Muscle of leg (tissue), 16 donors: ENCODE measurements around the gene HAAO. TPM values are rescaled to one million over a fixed set of nuclear protein-coding genes. Genes with fewer than 3 reads are reported as not detected.

Experiments used
- DNase-seq: peaks from one replicate; pipeline ENCODE4 v3.0.0; 2013
- H3K27ac ChIP-seq: one replicate; pipeline ENCODE4 v1.5.1; 2013; ENCODE audit warnings: mild to moderate bottlenecking, low read length, control low read depth
- H3K27me3 ChIP-seq: one replicate; pipeline ENCODE4 v1.6.1; 2013; ENCODE audit warnings: low read length; ENCODE audit not compliant: control insufficient read depth, insufficient read depth
- H3K36me3 ChIP-seq: one replicate; pipeline ENCODE4 v1.6.1; 2013; ENCODE audit warnings: low read length; ENCODE audit not compliant: control insufficient read depth, insufficient read depth
- H3K4me1 ChIP-seq: one replicate; pipeline ENCODE4 v1.6.1; 2013; ENCODE audit warnings: low read length; ENCODE audit not compliant: control insufficient read depth, insufficient read depth
- H3K4me3 ChIP-seq: one replicate; pipeline ENCODE4 v1.5.1; 2013; ENCODE audit warnings: low read length, control low read depth
- H3K9me3 ChIP-seq: replicated peaks from 2 replicates; pipeline ENCODE4 v1.6.1; 2013; ENCODE audit warnings: low read depth, low read length; ENCODE audit not compliant: control insufficient read depth
- WGBS: methylation state at CpG from one replicate; pipeline ENCODE4 v1.1.5; 2013; ENCODE audit warnings: missing lambda C conversion rate; ENCODE audit not compliant: insufficient coverage; 5-methylcytosine and 5-hydroxymethylcytosine counted together
- long read RNA-seq, 11 donors: transcript quantifications; one replicate each; lab custom pipeline, GENCODE V29; 2026
- polyA plus RNA-seq, 8 donors: library from polyadenylated mRNA; unstranded; fragments of 120-200 nt; gene quantifications; one replicate each; pipeline versions ENCODE4 v1.2.1 to v1.2.3, GENCODE V29; 2013; ENCODE audit warnings: inconsistent platforms in 1 of 8, low replicate concordance in 1 of 8; ENCODE audit not compliant: insufficient read length in 8 of 8, insufficient read depth in 1 of 8
- total RNA-seq: library from RNA; stranded (reverse); fragments of 120-200 nt; gene quantifications from one replicate; pipeline ENCODE4 v1.2.4, GENCODE V29; 2013

Gene HAAO
- total RNA-seq: 14.8 TPM
- 10 to 100 TPM; 15.7 to 23.5 (median 18.7) TPM for polyA plus RNA-seq
- long read RNA-seq, donor 1, partial matches to known transcripts: 0 of 1 reads
- long read RNA-seq, donor 1, other reads (novel, unspliced or antisense): 0 of 1 reads
- long read RNA-seq, donor 2: 0 reads
- long read RNA-seq, donor 3, partial matches to known transcripts: 0 of 3 reads
- long read RNA-seq, donor 3, other reads (novel, unspliced or antisense): 0 of 3 reads
- long read RNA-seq, donor 4, partial matches to known transcripts: 0 of 1 reads
- long read RNA-seq, donor 4, other reads (novel, unspliced or antisense): 0 of 1 reads
- long read RNA-seq, donor 5, transcript HAAO-201 (10 exons, 1,265 nt): major isoform, 5 of 7 reads
- long read RNA-seq, donor 5, partial matches to known transcripts: 0 of 7 reads
- long read RNA-seq, donor 5, other reads (novel, unspliced or antisense): 0 of 7 reads
- long read RNA-seq, donor 6, partial matches to known transcripts: 0 of 7 reads
- long read RNA-seq, donor 6, other reads (novel, unspliced or antisense): 0 of 7 reads
- long read RNA-seq, donor 7, partial matches to known transcripts: 0 of 4 reads
- long read RNA-seq, donor 7, other reads (novel, unspliced or antisense): 0 of 4 reads
- long read RNA-seq, donor 8, partial matches to known transcripts: 0 of 2 reads
- long read RNA-seq, donor 8, other reads (novel, unspliced or antisense): 0 of 2 reads
- long read RNA-seq, donor 9: 0 reads
- long read RNA-seq, donor 10, partial matches to known transcripts: 0 of 5 reads
- long read RNA-seq, donor 10, other reads (novel, unspliced or antisense): 0 of 5 reads
- long read RNA-seq, donor 11, partial matches to known transcripts: 0 of 2 reads
- long read RNA-seq, donor 11, other reads (novel, unspliced or antisense): 0 of 2 reads

DNA sequence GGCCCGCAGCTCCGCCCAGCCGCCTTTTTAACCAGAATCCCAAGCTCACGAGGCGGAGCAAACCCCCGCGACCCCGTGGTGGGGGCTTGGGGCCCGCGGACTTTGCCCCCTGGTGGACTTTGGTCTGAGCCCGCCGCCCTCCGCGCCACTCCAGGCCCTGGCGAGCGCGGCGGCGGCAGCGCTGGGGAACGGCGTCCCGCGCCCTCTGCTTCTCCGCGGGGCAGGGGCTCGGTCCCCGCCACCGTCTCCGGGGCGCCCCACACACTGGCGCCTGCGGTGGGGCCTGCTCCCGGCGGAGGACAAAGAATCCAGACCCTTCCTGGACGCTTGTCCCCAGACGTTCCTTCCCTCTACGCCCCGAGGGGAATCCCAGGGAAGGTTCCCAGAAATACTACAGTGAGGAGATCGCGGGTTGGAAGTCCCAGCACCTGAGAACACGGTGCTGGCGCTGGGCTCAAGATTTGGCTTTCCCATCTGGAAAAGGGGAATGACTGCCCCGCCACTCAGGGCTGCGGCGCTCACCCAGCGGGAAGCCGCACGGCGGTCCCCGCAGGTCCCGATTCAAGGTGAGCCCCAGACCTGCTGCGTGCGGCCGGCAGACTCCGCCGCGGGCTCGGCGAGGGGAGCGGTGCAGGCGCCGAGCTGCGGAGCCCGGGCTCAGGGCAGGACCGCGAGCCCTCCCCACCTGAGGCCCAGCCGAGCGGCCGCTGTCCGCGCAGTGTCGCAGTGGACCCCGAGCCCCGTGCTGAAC, at the start of gene HAAO:
HAAO (minus strand) TSS at position 1 of the 751 bp plus-strand sequence. CDS start 47 bp downstream, outside the sequence.
- under 1% methylated on average over 60 of the region's 75 CpGs for WGBS
- H3K4me1 ChIP-seq: peaks cover 47% of the 10 kb centered on the region
- H3K27me3 ChIP-seq: no peaks in the 10 kb centered on the region
- no peaks in the 10 kb centered on the region for H3K9me3 ChIP-seq
- H3K36me3 ChIP-seq: peaks cover 5% of the 10 kb centered on the region
- DNase-seq: peak; percentile 87
- peak within 1 kb of the TSS; percentile 62 for H3K4me3 ChIP-seq
- H3K27ac ChIP-seq: peak within 1 kb of the TSS; percentile 95

DNA sequence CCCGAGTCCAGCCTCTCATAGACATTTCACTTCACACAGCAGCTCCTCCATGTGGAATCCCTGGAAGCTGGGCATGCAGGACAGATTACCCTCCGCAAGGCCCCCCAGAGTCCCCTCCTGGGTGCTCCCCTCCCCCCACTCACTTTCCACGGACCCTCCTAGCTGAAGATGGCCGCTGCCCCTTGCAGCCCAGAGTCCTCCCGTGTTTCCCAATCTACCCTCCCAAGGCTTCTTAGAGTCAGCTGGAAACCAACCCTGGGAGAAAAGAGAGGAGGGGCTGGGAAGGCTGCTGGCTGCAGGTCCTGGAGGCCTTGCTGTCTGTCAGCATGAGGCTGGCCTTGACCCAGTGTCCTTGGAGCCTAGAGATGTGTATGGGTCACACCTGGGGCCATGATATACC, 49.0 kb upstream of the HAAO start:
- H3K4me1 ChIP-seq: peaks cover 46% of the 10 kb centered on the region
- no peak for DNase-seq
- no peaks in the 10 kb centered on the region for H3K27me3 ChIP-seq
- WGBS: 83% methylated on average over 1 of the region's 5 CpGs
- H3K36me3 ChIP-seq: no peaks in the 10 kb centered on the region
- no peak overlapping the region for H3K27ac ChIP-seq
- H3K9me3 ChIP-seq: no peaks in the 10 kb centered on the region
- H3K4me3 ChIP-seq: no peak overlapping the region

DNA sequence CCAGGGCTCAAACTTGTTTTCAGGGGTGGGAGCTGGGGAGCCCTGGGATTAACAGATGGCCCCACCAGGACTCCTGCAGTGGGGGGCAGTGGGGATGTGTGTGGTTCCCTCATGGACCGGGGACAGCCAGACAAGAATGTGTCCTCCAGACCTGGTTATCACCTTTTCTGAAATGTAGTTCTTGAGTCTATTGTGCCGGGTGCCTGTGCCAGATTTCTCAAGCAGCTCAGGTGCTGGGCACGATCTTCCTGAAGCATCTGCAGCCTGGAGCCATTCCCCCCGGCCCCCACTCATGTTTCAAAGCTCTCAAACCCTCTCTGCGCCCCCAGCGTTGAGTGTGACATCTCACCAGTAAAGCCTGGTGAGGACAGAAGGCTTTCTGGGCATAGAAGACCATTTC, 48.4 kb upstream of the HAAO start:
- no peak overlapping the region for H3K27ac ChIP-seq
- 68% methylated on average over 6 of the region's 6 CpGs for WGBS
- no peak overlapping the region for H3K4me3 ChIP-seq
- no peak for DNase-seq
- H3K27me3 ChIP-seq: no peaks in the 10 kb centered on the region
- peaks cover 41% of the 10 kb centered on the region for H3K4me1 ChIP-seq
- H3K9me3 ChIP-seq: no peaks in the 10 kb centered on the region
- no peaks in the 10 kb centered on the region for H3K36me3 ChIP-seq

DNA sequence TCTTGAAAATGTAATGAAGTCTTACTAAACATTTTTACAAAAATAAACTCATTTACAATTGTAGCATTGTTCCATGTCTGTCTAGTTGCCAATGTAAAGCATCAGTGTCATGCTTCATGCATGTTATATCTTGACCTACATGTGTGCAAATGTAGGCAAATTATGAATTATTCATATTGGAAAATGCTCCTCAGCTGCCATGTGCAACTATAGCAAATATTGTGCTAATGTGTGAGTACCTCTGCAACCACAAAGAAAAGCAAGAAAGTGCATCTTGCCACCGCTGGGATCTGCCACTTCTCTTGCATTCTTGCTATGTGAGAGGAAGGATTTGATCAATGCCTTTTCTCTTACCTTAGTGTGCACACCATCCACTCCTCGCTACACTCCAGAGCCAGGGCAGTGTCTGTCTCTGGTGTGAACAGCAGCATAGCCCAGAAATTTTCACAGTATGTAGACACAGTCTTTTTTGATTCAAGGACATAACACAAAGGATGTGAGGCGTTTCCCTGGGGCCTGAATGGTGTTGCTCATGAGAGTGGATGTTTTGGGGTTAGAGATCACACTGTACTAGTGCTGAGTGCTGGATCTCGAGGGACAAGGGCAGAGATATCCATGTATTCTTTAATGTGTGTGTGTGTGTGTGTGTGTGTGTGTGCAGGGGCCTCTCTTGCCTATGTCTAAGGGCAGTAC, 47.6 kb upstream of the HAAO start:
- Histone ChIP-seq H3K36me3 (no peaks in the 10 kb centered on the region), H3K27ac (no peak overlapping the region)
- 61% methylated on average over 2 of the region's 4 CpGs for WGBS

DNA sequence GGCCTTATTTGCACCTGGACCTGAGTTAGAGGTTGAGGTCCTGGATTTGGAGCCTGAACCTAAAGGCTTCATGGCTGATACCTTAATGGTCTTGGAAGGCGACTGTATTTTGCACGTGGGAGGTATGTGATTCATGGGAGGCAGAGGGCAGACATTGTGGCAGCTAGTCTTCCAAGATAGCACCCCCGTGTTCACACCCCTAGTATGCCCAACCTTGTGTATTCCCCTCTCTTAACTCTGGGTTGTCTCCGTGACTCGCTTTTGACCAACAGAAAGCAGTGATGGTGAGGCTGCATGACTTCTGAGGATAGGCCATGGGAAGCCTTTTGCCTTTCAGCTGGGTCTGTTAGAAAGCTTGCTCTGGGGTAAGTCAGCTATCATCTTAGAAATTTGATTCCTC, 45.8 kb upstream of the HAAO start:
- Histone ChIP-seq H3K27me3 (no peaks in the 10 kb centered on the region), H3K4me3 (no peak overlapping the region), H3K9me3 (no peaks in the 10 kb centered on the region), H3K36me3 (no peaks in the 10 kb centered on the region), H3K4me1 (peaks cover 22% of the 10 kb centered on the region), H3K27ac (no peak overlapping the region)
- 90% methylated on average over 2 of the region's 5 CpGs for WGBS
- no peak for DNase-seq

More for the DNA sequence above, 47.6 kb upstream of the HAAO start:
- Histone ChIP-seq H3K9me3 (no peaks in the 10 kb centered on the region), H3K4me3 (no peak overlapping the region), H3K27me3 (no peaks in the 10 kb centered on the region), H3K4me1 (peaks cover 33% of the 10 kb centered on the region)
- DNase-seq: no peak

DNA sequence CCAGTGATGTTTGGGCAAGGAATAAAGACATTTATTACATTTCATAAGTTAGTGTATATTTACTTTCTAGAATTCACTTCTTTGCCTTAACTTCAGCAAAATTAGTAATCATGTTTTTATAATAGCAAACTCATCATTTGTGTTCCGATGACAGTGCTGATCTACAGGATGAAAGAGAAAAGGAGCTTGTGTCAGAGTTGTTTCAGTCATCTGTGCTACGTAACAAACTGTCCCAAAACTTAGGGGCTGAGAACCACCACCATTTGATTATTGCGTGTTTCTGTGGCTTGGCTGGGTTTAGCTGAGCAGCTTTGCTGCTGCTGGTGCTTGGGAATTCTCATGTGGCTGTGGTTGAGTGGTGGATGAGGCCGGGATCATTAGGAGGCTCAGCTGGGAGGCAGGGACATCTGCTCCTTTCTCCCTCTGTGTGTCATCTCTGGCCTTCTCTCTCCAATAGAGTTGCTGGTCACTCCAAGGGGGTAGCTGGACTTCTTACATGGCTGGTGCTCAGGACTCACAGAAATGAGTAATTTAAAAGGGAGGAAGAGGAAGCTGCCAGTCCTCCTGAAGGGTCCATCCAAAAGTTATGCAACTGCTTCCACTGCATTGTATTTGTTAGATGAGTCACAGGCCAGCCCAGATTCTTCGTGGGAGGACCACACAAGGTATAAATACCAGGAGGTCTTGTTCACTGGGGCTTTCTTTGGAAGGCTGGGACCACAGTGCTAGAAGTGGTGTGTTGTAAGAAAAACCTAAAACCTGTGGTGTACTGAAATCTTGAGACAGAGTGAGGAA, 43.4 kb upstream of the HAAO start:
- H3K4me1 ChIP-seq: peaks cover 6% of the 10 kb centered on the region
- H3K9me3 ChIP-seq: no peaks in the 10 kb centered on the region
- no peaks in the 10 kb centered on the region for H3K36me3 ChIP-seq
- H3K27ac ChIP-seq: no peak overlapping the region
- H3K4me3 ChIP-seq: no peak overlapping the region
- no peaks in the 10 kb centered on the region for H3K27me3 ChIP-seq
- DNase-seq: no peak
- WGBS: 93% methylated on average over 2 of the region's 5 CpGs

DNA sequence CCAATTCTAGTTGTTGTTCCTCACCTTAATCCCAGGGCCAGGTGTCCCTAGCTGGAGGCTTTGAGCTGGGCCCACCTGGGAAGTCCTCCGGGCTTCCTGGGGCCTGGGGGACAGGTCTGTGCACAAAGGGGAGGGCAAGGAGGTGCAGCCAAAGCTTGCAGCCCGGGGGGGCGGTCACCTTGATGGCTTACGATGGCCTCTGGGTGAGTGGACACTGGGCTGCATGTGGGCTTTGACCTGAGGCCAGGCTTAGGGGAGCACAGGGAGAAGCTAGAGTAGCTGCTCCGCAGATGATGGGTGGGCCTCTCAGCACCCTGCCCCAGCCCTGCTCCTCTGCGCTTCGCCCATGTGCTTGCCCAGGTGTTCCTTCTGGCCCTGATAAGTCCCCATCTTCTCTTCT, 41.8 kb upstream of the HAAO start:
- Histone ChIP-seq H3K27me3 (no peaks in the 10 kb centered on the region), H3K4me1 (peaks cover 8% of the 10 kb centered on the region), H3K4me3 (no peak overlapping the region), H3K27ac (no peak overlapping the region), H3K9me3 (no peaks in the 10 kb centered on the region), H3K36me3 (no peaks in the 10 kb centered on the region)
- no peak for DNase-seq
- WGBS: 88% methylated on average over 7 of the region's 7 CpGs

DNA sequence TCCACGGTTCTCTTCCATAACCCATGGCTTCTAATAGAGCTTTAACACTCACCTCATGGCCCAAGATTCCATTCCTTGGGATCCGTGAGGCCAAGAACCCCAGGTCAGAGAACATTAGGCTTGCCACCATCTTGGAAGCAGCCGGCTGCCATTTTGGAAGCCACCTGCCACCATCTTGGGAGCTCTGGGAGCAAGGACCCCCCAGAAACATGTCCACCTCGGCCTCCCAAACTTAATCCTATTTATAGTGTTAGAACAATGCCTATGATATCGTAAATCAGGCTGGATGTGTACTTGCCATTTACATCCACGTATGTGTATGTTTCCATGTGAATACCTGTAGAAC, 39.9 kb upstream of the HAAO start:
- H3K36me3 ChIP-seq: no peaks in the 10 kb centered on the region
- 40% methylated on average over 2 of the region's 6 CpGs for WGBS
- peaks cover 24% of the 10 kb centered on the region for H3K4me1 ChIP-seq
- no peak for DNase-seq
- H3K4me3 ChIP-seq: no peak overlapping the region
- no peaks in the 10 kb centered on the region for H3K9me3 ChIP-seq
- H3K27me3 ChIP-seq: no peaks in the 10 kb centered on the region
- no peak overlapping the region for H3K27ac ChIP-seq
